ENCODE measurements around the gene NONO.
"Not testable (repeated sequence)": the region's sequence is repeated elsewhere in the genome, so short reads cannot be mapped to it uniquely, and the experiment has no call there.

NONO gene, protein sequence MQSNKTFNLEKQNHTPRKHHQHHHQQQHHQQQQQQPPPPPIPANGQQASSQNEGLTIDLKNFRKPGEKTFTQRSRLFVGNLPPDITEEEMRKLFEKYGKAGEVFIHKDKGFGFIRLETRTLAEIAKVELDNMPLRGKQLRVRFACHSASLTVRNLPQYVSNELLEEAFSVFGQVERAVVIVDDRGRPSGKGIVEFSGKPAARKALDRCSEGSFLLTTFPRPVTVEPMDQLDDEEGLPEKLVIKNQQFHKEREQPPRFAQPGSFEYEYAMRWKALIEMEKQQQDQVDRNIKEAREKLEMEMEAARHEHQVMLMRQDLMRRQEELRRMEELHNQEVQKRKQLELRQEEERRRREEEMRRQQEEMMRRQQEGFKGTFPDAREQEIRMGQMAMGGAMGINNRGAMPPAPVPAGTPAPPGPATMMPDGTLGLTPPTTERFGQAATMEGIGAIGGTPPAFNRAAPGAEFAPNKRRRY

DNA sequence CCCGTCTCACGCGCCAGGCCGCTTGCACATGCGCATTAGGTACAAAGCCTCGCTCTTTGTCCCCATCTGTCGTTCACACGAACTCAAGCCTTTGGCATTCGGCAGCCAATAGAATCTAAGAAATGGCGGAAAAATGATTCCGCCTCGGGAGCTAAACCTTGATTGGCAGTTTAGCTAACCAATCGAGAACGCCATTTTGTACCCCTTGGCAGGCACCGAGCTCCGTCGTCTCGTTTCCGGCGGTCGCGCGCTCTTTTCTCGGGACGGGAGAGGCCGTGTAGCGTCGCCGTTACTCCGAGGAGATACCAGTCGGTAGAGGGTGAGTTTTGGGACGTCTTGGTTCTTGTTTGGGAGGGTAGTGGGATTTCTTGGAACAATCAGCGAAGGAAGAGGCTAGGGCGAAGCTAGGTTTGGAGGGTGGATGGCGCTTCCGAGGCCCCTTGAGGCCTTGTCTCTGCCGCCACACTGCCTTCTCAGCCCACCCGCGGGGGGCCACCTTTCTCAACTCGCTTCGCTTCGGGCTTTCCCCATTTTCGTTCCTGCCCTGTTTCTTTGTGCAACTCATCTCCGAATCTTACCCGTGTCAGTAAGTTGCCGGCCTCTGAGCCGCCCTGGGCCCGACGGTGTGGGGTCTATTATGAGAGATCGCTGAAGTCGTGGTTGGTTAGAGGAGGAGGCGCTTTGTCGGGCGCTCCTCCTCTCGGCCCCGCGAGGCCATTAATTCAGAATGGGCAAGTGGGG lies at the start of gene NONO:
Gene NONO, plus strand, starts transcription at position 233 of the 741 bp plus-strand sequence. CDS start 7,003 bp downstream, outside the sequence.
- in situ Hi-C loops (cut with MboI; ENCODE audit: low sequenced_read_pairs), result no loop called here

GRCh38 chrX:71235482-71235881 lies 48.0 kb upstream of the NONO start:
- in situ Hi-C loops (cut with MboI; ENCODE audit: low sequenced_read_pairs), result no loop called here

DNA sequence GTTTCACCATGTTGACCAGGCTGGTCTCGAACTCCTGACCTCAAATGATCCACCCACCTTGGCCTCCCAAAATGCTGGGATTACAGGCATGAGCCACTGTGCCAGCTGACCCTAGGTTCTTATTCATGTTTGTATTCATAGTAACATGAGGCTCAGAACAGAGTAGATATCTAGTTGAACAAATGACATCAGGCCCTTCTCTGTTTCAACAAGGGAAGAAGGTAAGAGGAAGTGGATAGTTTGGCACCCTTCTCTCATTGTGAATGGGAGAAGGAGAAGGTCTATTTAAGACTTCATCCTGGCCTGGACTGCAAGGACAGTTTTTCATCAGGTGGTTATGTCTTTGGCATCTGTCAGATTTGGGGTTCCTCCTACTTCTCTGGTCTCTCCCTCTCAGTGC lies 46.6 kb upstream of the NONO start:
- in situ Hi-C loops (cut with MboI; ENCODE audit: low sequenced_read_pairs), result no loop called here

DNA sequence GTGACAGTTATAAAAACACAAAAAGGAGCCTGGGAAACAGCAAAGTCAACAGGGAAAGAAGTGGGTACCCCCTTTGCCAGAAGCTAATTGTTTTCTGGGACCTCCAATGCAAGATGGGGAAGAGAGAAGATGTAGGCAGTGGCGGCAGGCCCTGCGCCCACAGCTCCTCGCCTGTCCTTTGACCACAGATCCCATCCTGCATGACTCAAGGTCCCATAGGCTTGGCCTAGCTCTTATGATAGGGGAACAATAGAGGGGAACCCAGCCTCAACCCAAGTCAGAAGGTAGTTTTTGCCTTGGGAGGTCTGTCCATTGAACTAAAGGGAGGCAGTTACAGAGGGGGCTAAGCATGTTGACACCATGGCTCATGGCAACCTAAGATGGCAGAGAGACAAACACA lies 43.7 kb upstream of the NONO start:
- in situ Hi-C loops (cut with MboI; ENCODE audit: low sequenced_read_pairs), result no loop called here

DNA sequence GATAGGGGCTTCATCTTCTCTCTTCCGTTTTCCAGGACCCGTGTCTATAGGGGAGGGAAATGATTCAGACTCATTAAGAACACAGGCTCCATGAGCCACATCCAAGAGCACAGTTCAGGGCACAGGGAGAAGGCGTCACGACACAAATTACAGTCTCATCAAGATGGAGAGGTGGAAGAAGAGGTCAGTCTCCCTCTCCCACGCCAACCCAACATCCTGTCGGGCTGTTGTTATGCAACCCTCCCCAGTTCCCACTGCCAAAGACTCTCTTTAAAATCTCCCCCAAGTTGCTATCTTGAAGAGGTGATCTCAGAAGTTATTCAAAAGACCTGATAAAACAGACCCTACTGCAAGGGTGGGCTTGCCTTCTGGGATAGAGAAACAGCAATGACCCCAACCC lies 42.1 kb upstream of the NONO start:
- in situ Hi-C loops (cut with MboI; ENCODE audit: low sequenced_read_pairs), result no loop called here

DNA sequence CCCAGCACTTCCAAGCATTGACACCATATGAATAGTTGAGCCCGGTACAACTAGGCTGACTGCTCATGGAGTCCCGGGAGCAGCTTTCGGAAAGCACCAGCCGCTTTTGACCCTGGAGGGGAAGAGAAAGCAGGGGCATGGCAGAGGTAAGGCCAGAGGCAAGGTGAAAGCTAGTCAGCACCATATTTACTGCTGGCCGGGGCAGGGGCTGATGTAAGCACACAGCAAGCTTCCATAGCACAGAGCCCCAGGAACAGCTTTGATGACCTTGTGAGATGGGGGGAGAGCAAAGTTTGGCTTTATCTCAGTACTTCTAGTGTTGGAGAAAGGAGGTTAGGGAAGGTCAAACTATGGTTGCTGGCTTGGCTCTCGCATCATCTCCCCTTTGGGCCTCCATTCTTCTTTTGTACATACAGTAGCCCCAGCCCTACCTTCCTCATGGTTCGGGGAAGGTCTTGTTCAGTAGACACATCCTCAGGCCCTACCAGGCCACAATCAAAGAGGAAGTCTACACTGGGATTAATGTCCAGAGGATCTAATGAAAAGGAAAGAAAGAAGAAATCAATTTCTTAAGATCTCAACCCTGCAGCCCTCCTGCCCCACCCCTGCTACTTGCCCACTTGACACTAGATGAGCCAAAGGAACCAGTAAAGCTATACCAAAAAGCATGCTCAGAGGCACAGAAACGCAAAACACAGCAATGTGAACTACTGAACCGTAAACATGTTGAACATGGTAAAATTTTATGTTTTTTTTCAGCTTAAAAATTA lies 38.9 kb upstream of the NONO start:
- in situ Hi-C loops (cut with MboI; ENCODE audit: low sequenced_read_pairs), result no loop called here

GRCh38 chrX:71245159-71245558 lies 38.3 kb upstream of the NONO start:
- in situ Hi-C loops (cut with MboI; ENCODE audit: low sequenced_read_pairs), result no loop called here

- in situ Hi-C loops (cut with MboI; ENCODE audit: low sequenced_read_pairs), result no loop called here
Measured at GRCh38 chrX:71250841-71251240, 32.6 kb upstream of the NONO start.

DNA sequence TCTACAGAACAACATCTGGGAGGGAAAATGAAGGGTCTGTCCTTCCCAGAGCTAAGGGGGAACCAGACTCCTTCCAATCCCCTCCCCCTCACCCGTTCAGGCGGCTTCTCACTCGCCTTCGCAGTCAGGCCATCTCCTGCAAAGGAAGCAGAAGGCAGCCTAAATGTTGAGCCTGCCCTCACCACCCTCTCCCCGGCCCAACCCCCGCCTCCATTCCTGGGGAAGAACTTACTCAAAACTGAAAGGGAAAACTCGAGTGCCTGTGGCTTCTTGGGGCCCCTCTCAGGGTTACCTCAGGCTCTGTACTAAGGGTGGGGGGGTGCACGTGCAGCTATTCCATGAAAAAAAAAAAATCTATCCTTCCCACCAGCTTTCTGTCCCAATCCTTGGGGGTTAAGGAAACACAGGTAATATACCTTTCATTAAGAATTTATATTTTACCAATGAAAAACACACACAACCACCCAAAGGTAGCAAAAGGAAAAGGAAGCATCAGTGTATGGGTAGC lies 31.9 kb upstream of the NONO start:
- in situ Hi-C loops (cut with MboI; ENCODE audit: low sequenced_read_pairs), result no loop called here

DNA sequence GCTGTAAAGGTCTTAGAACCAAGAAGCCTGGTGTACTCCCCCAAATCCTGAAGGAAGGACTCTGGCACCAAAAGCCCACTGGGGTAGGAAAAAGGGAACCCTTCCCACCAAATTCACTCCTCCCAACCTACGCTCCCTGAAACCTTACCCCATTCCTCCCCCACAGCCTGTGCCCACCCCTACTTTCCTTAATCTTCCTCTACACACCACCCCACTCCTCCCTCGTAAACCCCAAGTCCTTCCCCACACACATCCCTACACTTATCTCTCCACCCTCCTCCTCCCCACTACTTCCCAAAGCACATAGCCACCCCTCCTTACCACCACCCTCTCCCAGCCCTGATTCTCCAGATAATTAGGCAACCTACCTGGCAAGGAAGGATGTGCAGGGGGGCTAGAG lies 31.2 kb upstream of the NONO start:
- in situ Hi-C loops (cut with MboI; ENCODE audit: low sequenced_read_pairs), result no loop called here

GRCh38 chrX:71253253-71254091 lies 30.0 kb upstream of the NONO start:
- in situ Hi-C loops (cut with MboI; ENCODE audit: low sequenced_read_pairs), result no loop called here

- in situ Hi-C loops (cut with MboI; ENCODE audit: low sequenced_read_pairs), result no loop called here
Measured at GRCh38 chrX:71254092-71254963, 29.1 kb upstream of the NONO start, which contains the start of gene ZMYM3. ZMYM3 (minus strand) TSS chrX:71254140; CDS start chrX:71253255, 885 bp downstream.

DNA sequence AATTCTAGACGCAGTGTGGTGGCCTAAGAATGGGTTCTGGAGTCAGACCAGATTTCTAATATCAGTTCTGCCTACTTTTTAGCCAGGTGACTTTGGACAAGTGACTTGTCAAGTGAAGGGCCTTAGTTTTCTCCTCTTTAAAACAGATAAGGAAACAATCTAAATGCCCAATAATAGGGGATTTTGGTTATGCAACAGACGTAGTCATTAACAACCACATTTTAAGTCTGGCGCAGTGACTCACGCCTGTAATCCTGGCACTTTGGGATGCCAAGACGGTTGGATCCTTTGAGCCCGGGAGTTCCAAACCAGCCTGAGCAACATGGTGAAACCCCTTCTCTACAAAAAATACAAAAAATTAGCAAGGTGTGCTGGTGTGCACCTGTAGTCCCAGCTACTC lies 27.4 kb upstream of the NONO start:
- in situ Hi-C loops (cut with MboI; ENCODE audit: low sequenced_read_pairs), result no loop called here

DNA sequence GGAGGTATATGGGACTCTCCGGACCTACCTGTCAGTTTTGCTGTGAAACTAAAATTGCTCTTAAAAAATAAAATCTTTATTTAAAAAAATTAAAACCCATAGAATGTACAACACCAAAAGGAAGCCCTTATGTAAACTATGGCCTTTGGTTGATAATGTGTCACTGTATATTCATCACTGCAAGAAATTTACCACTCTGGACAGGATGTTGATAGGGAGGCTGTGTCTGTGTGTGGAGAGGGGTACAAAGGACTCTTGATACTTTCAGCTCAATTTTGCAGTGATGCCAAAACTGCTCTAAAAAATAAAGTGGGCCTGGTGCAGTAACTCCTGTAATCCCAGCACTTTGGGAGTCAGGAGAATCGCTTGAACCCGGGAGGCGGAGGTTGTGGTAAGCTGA lies 26.6 kb upstream of the NONO start:
- in situ Hi-C loops (cut with MboI; ENCODE audit: low sequenced_read_pairs), result no loop called here

- in situ Hi-C loops (cut with MboI; ENCODE audit: low sequenced_read_pairs), result not testable (repeated sequence)
Measured at GRCh38 chrX:71268624-71269023, 14.8 kb upstream of the NONO start.

- in situ Hi-C loops (cut with MboI; ENCODE audit: low sequenced_read_pairs), result no loop called here
Measured at GRCh38 chrX:71269801-71270395, 13.5 kb upstream of the NONO start.

DNA sequence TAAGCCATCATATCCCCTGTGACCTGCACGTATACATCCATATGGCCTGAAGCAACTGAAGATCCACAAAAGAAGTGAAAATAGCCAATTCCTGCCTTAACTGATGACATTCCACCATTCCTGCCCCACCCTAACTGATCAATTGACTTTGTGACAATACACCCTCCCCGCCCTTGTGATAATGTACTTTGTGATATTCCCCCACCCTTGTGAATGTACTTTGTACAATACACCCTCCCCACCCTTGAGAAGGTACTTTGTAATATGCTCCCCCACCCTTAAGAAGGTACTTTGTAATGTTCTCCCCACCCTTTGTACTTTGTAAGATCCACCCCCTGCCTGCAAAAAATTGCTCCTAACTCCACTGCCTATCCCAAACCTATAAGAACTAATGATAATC lies 11.1 kb upstream of the NONO start:
- in situ Hi-C loops (cut with MboI; ENCODE audit: low sequenced_read_pairs), result not testable (repeated sequence)

DNA sequence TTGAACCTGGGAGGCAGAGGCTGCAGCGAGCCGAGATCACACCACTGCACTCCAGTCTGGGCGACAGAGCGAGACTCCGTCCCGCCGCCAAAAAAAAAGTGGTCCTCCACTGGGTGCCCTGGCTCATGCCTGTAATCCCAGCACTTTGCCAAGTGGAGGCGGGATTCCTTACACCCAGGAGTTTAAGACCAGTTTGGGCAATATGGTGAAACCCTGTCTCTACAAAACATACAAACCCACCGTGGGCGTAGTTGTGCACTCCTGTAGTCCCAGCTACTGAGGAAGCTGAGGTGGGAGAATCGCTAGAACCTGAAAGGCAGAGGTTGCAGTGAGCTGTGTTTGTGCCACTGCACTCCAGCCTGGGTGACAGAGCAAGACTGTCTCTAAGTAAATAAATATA lies 2.1 kb upstream of the NONO start:
- in situ Hi-C loops (cut with MboI; ENCODE audit: low sequenced_read_pairs), result not testable (repeated sequence)

Measured in hTERT RPE-1 (cell line).